Stimulated activated CD8-positive, alpha-beta memory T cell treated with anti-CD3 and anti-CD28 coated beads, Interleukin-12 subunit alpha, Interleukin-12 subunit beta, amount 100 ng/mL, for 24 hours (primary cell): ENCODE results near the gene CPNE6.
"Not testable (repeated sequence)": the region's sequence is repeated elsewhere in the genome, so short reads cannot be mapped to it uniquely, and the experiment has no call there.

Experiments
- DNase-seq: peaks from one replicate; pipeline ENCODE4 v3.0.0-alpha.2; 2020; ENCODE audit errors: extremely low read depth

Gene CPNE6

DNA sequence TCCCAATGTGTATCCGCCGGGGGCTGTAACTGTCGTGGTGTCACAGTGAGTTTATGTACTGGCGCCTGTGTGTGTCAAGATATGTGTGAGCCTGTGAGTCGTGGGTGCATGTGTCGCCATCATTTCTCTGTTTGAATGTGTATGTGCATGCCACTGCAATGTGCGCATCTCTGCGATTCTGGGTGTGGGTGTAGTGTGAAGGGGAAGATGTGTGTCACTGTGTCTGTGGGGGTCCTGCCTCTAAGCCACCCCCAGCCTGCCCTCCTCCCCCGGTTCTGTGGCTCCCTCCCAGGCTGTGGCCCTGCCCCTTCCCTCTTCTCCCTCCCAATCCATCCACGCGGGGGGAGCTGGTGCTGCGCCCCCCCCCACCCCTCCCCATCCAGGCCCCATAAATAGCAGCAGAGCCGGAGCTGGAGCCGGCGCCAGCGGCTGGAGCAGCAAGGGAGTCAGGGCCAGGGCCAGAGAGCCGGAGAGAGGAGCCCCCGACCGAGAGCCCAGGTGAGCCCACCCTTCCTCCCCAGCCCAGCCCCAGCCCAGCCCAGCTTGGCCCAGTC is at the start of gene CPNE6:
Gene CPNE6 (plus strand): TSS at position 419 of the 554 bp plus-strand sequence. CDS start 1,375 bp downstream, outside the sequence.
- no peak for DNase-seq

DNA sequence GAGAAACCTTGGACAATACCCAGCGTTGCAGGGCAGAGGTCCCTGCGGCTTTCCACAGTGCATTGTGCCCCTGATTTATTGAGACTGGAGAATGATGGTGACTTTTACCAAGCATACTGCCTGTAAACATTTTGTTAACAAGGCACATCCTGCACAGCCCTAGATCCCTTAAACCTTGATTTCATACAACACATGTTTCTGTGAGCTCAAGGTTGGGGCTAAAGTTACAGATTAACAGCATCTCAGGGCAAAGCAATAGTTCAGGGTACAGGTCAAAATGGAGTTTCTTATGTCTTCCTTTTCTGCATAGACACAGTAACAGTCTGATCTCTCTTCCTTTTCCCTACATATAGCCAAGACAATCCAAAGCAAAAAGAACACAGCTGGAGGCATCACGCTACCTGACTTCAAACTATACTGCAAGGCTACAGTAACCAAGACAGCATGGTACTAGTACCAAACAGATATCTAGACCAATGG is 46.4 kb upstream of the CPNE6 start:
- DNase-seq, result not testable (repeated sequence)

GRCh38 chr14:24029687-24030086 is 41.7 kb upstream of the CPNE6 start:
- DNase-seq, result not testable (repeated sequence)

- DNase-seq, result not testable (repeated sequence)
Measured at GRCh38 chr14:24031331-24031730, 40.0 kb upstream of the CPNE6 start.

GRCh38 chr14:24032727-24033418 is 38.5 kb upstream of the CPNE6 start:
- DNase-seq, result no peak

DNA sequence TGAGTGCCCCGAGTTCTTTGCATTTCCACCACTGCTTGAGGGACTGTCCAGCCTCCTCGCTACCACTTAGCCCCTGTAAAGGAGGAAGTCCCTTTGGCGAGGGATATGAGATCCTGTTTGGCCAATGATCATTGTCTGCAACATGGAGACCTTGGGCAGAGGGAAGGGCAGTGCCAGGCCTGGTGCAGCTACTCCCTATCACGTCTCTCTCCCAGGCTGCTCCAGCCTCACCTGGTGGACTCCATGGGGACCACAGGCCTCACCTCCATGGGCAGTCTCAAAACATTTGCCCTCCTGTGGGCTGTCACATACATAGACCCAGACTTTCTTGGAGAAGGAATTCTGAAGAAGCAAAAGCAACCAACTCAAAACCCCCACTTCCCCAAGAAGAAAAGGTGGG is 35.6 kb upstream of the CPNE6 start:
- not testable (repeated sequence) for DNase-seq

DNA sequence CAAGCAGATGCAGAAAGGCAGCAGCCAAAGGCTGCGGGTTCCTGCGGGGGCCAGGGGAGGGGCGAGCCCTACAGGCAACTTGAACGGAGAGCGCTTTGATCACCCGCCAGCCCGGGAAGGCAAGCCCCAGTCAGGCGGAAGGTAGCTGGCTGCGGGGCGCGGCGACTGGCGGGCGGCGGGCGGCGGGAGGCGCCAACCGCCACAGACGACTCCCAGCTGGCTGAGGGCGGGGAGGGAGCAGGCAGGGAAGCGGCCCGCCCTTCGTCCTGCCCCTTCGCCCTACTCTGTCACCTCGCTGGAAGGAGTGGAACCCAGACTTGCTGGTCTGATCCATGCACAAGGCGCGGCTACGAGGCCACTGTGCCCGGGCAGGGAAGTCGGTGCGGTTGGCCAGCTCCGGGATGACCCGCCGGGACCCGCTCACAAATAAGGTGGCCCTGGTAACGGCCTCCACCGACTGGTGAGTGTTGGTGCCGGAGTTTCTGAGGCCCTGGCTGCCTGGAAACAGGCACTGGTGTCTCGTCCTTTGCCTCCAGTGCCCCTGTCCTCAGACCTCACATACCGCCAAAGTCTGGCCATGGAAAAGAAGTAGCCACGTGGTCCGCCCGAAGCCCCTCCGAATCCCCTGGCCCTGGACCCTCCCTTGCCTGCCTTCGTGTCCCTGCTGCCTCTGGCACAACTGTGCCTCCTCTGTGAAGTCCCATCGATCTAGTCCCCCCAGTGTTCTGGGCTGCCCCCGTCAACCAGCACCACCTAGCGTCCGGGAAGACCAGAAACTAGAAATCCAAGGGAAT is 35.0 kb upstream of the CPNE6 start:
- no peak for DNase-seq

- DNase-seq, result not testable (repeated sequence)
Measured at GRCh38 chr14:24036963-24037657, 34.3 kb upstream of the CPNE6 start.

DNA sequence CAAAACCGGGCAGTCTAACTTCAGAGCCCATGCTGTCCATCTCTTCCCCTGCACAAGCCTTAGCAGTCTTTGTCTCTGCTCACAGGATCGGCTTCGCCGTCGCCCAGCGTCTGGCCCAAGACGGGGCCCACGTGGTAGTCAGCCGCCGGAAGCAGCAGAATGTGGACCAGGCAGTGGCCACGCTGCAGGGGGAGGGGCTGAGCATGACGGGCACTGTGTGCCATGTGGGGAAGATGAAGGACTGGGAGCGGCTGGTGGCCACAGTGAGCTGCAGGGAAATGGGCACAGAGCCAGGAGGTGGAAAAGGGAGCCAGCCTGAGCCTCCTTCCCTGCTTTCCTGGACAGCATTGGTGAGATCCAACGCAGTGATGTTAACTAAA is 33.7 kb upstream of the CPNE6 start:
- no peak for DNase-seq

GRCh38 chr14:24038686-24039085 is 32.7 kb upstream of the CPNE6 start:
- no peak for DNase-seq

DNA sequence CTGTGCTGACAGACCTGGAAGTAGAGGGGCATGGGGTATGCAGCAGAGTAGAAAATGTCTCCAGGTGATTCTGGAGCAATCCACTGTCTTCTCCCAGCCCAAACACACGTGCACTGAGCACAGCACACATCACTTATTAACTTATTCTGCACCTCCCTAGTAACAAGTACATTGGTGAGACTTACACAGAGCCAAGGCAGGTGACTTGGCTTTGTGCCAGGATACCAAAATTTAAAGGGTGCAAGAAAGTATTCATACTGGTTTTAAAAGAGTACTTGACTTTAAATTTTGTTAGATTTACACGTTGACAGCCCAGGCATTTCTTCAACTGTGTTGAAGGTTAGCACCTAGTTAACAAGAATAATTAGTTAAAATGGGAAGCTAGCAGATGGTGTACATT is 30.7 kb upstream of the CPNE6 start:
- no peak for DNase-seq

DNA sequence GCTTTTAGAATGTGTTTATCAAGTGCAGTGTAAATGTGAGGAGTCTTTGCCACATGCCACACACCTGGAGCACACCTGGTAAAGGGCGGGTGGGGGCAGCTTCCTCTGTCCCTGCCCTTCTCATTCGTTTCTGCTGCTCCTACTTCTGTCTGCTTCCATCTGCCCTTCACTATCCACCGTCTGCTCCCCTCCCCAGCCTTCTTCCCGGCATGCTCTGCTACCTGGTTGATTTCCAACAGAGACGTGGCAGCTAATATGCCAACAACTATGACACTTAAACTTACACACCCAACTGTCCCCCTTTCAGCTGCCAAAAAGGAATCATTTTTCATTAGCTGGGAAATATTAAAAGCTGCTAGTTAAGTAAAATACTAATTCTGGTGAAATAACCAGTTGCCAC is 28.6 kb upstream of the CPNE6 start:
- no peak for DNase-seq

- not testable (repeated sequence) for DNase-seq
Measured at GRCh38 chr14:24049002-24049401, 22.4 kb upstream of the CPNE6 start.

DNA sequence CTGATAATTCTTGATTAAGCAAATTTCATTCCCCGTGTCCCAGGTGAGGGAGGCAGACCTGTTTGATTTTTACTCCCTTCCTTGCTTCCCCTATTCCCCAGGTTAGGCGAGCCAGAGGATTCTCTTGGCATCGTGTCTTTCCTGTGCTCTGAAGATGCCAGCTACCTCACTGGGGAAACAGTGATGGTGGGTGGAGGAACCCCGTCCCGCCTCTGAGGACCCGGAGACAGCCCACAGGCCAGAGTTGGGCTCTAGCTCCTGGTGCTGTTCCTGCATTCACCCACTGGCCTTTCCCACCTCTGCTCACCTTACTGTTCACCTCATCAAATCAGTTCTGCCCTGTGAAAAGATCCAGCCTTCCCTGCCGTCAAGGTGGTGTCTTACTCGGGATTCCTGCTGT is 20.6 kb upstream of the CPNE6 start:
- DNase-seq, result not testable (repeated sequence)

GRCh38 chr14:24051176-24051788 is 20.1 kb upstream of the CPNE6 start:
- no peak for DNase-seq

GRCh38 chr14:24051789-24052655 is 19.3 kb upstream of the CPNE6 start, which contains the start of gene CARMIL3:
TSS of gene CARMIL3 (plus strand) at chr14:24052009. CDS start at chr14:24052154, 145 bp downstream.
- no peak for DNase-seq

DNA sequence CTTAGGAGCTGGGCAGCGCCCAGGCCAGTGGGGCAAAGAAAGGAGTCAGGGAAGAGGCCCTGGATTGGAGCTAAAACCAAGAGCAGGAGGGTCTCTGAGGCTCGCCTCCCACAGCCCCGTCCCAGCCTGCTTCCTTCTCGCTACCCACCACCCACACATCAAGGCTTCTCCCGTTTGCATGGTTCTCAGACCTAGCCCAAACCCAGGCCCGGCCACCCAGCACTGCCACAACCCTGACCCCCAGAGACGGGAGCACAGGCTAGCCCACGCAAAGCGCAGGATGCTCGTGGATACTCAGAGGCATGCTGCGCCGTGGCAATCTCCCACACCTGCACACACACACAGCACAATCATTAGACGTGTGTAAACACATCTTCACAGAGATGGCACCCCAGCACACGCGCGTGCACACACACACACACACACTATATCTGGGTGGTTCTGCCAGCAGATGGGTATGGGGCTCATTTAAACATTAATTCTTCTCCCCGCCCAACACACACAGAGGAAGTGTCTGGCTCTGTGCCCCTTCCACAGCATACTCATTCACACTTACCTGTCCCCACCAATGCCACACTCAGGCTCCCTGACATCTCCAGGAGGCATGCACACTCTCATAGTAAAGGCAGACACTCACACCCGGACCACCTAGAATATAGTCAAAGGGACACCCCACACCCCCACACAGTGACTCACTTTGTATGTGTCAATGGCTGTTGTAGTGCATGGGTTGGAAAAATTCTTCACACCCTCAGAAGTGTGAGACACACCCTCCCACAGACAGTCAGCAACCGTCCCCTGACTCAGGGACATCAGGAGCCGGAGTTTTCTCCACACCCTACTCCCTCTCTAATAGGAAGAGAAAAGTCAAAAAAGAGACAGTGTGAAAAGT is 18.5 kb upstream of the CPNE6 start:
- DNase-seq, result peak; percentile 59

DNA sequence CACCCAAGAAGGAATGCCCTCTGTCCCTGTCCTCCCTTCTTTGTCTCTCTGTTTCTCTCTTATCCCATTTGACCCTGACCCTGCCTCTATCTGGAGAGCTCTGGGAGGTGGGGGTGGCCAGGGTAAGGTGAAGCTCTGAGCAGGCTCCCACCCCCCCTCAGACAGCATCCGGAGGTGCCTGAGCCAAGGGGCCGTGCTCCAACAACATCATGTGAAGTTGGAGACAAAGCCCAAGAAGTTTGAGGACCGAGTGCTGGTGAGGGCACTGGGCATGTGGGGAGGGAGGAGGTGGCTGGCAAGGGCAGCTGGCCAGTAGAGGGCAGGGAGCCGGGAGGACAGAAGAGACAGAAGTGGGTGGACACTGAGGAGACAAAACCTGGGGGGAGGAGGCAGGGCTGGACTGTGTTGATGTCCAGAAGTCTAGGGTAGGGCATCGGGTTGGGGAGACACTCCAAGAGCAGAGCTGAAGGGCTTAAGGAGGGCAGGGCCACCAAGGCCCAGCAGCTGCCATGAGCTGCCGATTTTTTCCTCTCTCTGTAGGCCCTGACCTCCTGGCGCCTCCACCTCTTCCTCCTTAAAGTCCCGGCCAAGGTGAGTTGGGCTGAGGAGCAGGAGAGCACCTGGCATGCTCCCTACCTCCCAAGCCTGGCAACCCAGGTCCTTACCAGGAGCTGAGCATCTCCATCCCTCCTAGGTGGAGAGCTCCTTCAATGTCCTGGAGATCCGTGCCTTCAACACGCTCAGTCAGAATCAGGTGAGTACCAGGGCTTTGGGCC is 17.6 kb upstream of the CPNE6 start:
- no peak for DNase-seq

- DNase-seq, result no peak
Measured at GRCh38 chr14:24054324-24054641, 17.1 kb upstream of the CPNE6 start.
